AG09319 (cell line): ENCODE data around the gene PP2D1.
"Not testable (repeated sequence)": the region's sequence is repeated elsewhere in the genome, so short reads cannot be mapped to it uniquely, and the experiment has no call there.

Experiments used
- DNase-seq: peaks from one replicate; pipeline ENCODE4 v3.0.0-alpha.2; 2010; ENCODE audit warnings: low read depth; ENCODE audit errors: extremely low read depth
- TF ChIP-seq, protein P1 (sequence below): IDR thresholded peaks from 2 replicates; pipeline ENCODE4 v1.5.1; 2011; ENCODE audit warnings: low read depth, mild to moderate bottlenecking, inconsistent platforms, low read length, moderate library complexity

Gene PP2D1

DNA sequence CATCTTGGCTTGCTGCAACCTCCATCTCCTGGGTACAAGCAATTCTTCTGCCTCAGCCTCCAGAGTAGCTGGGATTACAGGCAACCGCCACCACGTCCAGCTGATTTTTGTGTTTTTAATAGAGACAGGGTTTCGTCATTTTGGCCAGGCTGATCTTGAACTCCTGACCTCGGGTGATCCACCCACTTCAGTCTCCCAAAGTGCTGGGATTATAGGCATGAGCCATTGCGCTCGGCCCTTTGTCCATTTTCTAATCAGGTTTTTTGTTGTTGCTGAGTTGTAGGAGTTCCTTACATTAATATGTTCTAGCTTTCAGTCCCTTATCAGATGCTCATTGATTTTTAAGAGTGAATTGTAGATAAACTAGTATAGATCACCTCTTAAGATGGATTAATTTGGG lies 44.9 kb downstream of the PP2D1 start:
- no peak for DNase-seq
- TF ChIP-seq, protein P1, sequence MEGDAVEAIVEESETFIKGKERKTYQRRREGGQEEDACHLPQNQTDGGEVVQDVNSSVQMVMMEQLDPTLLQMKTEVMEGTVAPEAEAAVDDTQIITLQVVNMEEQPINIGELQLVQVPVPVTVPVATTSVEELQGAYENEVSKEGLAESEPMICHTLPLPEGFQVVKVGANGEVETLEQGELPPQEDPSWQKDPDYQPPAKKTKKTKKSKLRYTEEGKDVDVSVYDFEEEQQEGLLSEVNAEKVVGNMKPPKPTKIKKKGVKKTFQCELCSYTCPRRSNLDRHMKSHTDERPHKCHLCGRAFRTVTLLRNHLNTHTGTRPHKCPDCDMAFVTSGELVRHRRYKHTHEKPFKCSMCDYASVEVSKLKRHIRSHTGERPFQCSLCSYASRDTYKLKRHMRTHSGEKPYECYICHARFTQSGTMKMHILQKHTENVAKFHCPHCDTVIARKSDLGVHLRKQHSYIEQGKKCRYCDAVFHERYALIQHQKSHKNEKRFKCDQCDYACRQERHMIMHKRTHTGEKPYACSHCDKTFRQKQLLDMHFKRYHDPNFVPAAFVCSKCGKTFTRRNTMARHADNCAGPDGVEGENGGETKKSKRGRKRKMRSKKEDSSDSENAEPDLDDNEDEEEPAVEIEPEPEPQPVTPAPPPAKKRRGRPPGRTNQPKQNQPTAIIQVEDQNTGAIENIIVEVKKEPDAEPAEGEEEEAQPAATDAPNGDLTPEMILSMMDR, result no peak

DNA sequence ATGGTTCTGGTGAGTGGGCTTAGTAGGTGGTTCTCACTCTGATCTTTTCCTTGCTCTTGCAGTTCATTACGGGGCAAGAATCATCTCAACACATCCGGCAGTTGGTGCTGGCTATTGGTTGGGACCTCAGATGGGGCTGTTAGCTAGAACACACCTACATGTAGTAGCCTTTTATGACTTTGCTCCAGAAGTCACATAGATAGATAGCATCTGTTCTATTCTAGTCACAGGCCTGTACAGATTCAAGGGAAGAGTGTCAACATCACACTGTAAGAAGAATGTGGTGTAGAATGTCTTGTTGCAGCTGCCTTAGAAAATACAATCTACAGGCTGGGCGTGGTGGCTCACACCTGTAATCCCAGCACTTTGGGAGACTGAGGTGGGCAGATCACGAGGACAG lies 50.1 kb downstream of the PP2D1 start:
- TF ChIP-seq, protein P1, result no peak
- no peak for DNase-seq

DNA sequence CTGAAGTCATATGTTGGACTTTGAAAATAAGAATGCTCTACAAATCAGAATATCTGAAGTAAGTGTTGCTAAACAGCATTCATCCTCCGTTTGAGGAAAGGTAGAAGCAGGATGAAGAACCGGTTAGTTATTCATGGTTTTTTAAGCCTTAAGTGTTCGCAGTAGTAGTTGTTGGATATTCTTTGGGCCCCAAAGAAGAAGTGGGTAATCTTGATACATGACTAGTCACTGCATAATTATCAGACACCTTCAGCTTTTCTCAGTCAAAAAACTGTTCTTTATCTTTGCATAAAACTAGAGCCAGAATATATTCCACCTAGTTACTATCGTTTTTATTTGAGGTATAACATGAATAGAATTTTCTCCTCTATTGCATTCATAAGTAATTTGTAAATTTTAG lies 51.4 kb downstream of the PP2D1 start:
- DNase-seq, result no peak

DNA sequence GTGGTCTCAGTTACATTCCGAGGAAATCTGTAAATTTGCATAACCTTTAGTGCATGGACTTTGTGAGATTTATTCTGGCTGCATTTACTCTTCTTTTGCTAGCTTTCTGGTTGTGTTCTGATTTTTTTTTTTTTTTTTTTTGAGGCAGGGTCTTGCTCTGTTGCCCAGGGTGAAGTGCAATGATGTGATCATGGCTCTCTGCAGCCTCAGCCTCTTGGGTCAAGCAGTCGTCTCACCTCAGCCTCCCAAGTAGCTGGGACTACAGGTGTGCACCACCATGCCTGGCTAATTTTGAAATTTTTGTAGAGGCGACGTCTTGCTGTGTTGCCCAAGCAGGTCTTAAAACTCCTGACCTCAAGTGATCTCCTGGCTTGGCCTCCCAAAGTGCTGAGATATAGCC lies 52.6 kb downstream of the PP2D1 start:
- DNase-seq, result no peak
- TF ChIP-seq, protein P1, result no peak

More for the DNA sequence above, 51.4 kb downstream of the PP2D1 start:
- TF ChIP-seq, protein P1, result no peak

DNA sequence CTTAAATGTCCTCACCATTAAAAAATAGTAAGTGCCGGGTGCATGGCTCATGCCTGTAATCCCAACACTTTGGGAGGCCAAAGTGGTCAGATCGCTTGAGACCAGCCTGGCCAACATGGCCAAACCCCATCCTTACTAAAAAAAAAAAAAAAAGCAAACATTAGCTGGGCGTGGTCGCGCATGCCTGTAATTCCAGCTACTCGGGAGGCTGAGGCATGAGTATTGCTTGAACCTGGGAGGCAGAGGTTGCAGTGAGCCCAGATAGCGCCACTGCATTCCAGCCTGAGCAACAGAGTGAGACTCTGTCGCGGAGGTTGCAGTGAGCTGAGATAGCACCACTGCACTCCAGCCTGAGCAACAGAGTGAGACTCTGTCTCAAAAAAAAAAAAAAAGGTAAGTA lies 54.7 kb downstream of the PP2D1 start:
- not testable (repeated sequence) for DNase-seq

DNA sequence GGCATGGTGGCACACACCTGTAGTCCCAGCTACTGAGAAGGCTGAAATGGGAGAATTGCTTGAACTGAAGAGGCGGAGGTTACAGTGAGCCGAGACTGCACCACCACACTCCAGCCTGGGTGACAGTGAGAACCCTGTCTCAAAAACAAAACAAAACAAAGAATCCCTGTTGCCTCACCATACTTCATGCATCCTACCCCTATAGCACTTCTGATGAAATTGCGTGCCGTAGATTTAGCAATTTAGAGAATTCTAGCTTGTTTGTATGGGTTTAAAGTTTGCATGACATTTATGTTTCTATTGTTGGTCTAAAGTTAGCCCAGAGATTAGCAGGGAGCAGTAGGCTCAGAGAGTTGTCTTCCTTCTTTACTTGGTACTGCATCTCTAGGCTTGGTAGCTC lies 57.4 kb downstream of the PP2D1 start:
- TF ChIP-seq, protein P1, result no peak
- DNase-seq, result no peak

DNA sequence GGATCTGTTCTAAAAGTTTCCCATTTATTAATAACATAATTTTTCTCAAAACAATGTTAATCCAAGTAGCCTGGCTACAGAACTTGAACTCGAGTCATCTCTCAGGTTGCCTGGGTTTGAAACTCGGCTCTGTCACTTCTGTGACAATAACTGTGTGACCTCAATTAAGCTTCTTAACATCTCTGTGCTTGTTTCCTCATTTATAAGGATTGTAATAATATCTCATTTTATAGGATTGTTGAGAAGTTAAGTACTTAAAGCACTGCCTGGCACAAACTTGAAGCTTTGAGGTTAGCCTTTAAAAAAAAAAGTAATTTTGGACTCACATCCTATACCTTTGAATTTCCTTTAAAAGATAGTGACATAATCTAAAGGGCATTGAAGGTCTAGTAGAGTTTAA lies 61.7 kb downstream of the PP2D1 start:
- TF ChIP-seq, protein P1, result no peak
- DNase-seq, result no peak

DNA sequence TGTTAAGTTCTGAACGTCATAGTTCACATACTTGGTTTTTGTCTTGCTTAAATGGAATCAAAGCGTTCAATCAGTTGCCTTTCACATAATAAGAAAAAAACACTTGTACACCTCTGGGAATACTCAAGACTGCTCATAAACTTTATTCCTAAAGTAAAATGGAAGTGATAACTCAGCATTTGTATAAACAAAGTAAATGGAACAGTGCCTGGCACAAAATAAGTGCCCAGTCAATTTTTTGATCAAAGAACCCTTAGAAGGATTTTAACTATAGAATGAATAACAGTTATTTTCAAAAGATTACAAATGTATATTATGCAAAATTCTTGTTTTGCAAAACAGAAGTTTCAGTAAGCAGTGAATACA lies 63.9 kb downstream of the PP2D1 start:
- TF ChIP-seq, protein P1, result no peak
- no peak for DNase-seq
